ENCODE results near the gene TUSC2. TPM values are rescaled to one million over a fixed set of nuclear protein-coding genes. Genes with fewer than 3 reads are reported as not detected.

TUSC2 gene
- total and polyA plus RNA-seq, 2 of the 8 experiments (the other 6 are each of a cell fraction or from before 2014, with no cell fraction given): 33.3 to 65.4 TPM

- TF ChIP-seq, protein P1, sequence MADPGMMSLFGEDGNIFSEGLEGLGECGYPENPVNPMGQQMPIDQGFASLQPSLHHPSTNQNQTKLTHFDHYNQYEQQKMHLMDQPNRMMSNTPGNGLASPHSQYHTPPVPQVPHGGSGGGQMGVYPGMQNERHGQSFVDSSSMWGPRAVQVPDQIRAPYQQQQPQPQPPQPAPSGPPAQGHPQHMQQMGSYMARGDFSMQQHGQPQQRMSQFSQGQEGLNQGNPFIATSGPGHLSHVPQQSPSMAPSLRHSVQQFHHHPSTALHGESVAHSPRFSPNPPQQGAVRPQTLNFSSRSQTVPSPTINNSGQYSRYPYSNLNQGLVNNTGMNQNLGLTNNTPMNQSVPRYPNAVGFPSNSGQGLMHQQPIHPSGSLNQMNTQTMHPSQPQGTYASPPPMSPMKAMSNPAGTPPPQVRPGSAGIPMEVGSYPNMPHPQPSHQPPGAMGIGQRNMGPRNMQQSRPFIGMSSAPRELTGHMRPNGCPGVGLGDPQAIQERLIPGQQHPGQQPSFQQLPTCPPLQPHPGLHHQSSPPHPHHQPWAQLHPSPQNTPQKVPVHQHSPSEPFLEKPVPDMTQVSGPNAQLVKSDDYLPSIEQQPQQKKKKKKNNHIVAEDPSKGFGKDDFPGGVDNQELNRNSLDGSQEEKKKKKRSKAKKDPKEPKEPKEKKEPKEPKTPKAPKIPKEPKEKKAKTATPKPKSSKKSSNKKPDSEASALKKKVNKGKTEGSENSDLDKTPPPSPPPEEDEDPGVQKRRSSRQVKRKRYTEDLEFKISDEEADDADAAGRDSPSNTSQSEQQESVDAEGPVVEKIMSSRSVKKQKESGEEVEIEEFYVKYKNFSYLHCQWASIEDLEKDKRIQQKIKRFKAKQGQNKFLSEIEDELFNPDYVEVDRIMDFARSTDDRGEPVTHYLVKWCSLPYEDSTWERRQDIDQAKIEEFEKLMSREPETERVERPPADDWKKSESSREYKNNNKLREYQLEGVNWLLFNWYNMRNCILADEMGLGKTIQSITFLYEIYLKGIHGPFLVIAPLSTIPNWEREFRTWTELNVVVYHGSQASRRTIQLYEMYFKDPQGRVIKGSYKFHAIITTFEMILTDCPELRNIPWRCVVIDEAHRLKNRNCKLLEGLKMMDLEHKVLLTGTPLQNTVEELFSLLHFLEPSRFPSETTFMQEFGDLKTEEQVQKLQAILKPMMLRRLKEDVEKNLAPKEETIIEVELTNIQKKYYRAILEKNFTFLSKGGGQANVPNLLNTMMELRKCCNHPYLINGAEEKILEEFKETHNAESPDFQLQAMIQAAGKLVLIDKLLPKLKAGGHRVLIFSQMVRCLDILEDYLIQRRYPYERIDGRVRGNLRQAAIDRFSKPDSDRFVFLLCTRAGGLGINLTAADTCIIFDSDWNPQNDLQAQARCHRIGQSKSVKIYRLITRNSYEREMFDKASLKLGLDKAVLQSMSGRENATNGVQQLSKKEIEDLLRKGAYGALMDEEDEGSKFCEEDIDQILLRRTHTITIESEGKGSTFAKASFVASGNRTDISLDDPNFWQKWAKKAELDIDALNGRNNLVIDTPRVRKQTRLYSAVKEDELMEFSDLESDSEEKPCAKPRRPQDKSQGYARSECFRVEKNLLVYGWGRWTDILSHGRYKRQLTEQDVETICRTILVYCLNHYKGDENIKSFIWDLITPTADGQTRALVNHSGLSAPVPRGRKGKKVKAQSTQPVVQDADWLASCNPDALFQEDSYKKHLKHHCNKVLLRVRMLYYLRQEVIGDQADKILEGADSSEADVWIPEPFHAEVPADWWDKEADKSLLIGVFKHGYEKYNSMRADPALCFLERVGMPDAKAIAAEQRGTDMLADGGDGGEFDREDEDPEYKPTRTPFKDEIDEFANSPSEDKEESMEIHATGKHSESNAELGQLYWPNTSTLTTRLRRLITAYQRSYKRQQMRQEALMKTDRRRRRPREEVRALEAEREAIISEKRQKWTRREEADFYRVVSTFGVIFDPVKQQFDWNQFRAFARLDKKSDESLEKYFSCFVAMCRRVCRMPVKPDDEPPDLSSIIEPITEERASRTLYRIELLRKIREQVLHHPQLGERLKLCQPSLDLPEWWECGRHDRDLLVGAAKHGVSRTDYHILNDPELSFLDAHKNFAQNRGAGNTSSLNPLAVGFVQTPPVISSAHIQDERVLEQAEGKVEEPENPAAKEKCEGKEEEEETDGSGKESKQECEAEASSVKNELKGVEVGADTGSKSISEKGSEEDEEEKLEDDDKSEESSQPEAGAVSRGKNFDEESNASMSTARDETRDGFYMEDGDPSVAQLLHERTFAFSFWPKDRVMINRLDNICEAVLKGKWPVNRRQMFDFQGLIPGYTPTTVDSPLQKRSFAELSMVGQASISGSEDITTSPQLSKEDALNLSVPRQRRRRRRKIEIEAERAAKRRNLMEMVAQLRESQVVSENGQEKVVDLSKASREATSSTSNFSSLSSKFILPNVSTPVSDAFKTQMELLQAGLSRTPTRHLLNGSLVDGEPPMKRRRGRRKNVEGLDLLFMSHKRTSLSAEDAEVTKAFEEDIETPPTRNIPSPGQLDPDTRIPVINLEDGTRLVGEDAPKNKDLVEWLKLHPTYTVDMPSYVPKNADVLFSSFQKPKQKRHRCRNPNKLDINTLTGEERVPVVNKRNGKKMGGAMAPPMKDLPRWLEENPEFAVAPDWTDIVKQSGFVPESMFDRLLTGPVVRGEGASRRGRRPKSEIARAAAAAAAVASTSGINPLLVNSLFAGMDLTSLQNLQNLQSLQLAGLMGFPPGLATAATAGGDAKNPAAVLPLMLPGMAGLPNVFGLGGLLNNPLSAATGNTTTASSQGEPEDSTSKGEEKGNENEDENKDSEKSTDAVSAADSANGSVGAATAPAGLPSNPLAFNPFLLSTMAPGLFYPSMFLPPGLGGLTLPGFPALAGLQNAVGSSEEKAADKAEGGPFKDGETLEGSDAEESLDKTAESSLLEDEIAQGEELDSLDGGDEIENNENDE (IDR thresholded peaks at IDR 0.05; ENCODE audit: insufficient replicate concordance, low read length): no peak
- TF ChIP-seq JUND (IDR thresholded peaks at IDR 0.05; ENCODE audit: low read length) (no peak), TBP (IDR thresholded peaks at IDR 0.05; ENCODE audit: low read depth, low read length) (no peak), CEBPB (IDR thresholded peaks at IDR 0.05; ENCODE audit: low read depth, low read length) (no peak), RXRA (IDR thresholded peaks at IDR 0.05; ENCODE audit: insufficient read depth, low read depth, low read length) (no peak), BRCA1 (IDR thresholded peaks at IDR 0.05; ENCODE audit: low read depth, low read length) (no peak), SP4 (IDR thresholded peaks at IDR 0.05; ENCODE audit: low read length) (no peak), PHF8 (conservative IDR thresholded peaks at IDR 0.05; ENCODE audit: low read depth, low read length) (no peak), KDM1A (IDR thresholded peaks at IDR 0.05; ENCODE audit: borderline replicate concordance, low read length) (no peak), ASH2L (IDR thresholded peaks at IDR 0.05; ENCODE audit: low read length) (no peak), HDAC6 (IDR thresholded peaks at IDR 0.05; ENCODE audit: low read depth, low read length) (no peak)
These were observed 3.5 kb downstream of the TUSC2 start (continued) for GRCh38 chr3:50324351-50325112.
